ENCODE data around the gene CLCN4. TPM values are rescaled to one million over a fixed set of nuclear protein-coding genes. Genes with fewer than 3 reads are reported as not detected.

CLCN4 gene
- total RNA-seq, 3 donors from 2014 or later = 2.9 to 4.7 (median 3.7) TPM

DNA sequence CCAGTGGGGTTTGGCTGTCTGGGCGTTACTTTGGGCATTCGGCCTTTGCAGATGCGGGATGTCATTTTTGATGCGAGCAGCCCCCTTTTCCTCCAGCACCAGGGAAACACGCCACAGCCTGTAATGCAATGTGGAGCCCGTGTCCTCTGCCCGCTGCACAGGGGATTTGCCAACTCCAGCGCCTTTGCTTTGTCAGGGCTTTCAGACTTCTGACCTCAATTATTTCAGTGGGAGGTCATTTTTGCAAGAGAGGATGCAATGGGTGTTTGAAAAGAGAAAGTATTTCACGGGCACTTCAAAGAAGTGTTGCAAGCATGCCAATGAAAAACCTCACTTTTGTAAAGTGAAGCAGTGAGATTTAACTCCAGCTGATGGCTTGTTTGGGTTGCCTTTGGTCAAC, 11.5 kb downstream of the CLCN4 start:
- intact Hi-C loops (cut with DNase I; ENCODE audit: low total_unique reads) = no loop called here
- Histone ChIP-seq H3K4me3 (no peak overlapping the region), H3K27me3 (peaks cover 0 to 47% of the 10 kb centered on the region in 2 donors), H3K27ac (no peak overlapping the region), H3K36me3 (no peaks in the 10 kb centered on the region), H3K9me3 (no peaks in the 10 kb centered on the region), H3K4me1 (no peaks in the 10 kb centered on the region)
- DNase-seq (ENCODE audit: low spot score in 2 of 2) = no peak
- no peak for TF ChIP-seq POLR2AphosphoS5 (IDR thresholded peaks at IDR 0.05)
- no peak for TF ChIP-seq POLR2A (IDR thresholded peaks at IDR 0.05)
- TF ChIP-seq, protein P1, sequence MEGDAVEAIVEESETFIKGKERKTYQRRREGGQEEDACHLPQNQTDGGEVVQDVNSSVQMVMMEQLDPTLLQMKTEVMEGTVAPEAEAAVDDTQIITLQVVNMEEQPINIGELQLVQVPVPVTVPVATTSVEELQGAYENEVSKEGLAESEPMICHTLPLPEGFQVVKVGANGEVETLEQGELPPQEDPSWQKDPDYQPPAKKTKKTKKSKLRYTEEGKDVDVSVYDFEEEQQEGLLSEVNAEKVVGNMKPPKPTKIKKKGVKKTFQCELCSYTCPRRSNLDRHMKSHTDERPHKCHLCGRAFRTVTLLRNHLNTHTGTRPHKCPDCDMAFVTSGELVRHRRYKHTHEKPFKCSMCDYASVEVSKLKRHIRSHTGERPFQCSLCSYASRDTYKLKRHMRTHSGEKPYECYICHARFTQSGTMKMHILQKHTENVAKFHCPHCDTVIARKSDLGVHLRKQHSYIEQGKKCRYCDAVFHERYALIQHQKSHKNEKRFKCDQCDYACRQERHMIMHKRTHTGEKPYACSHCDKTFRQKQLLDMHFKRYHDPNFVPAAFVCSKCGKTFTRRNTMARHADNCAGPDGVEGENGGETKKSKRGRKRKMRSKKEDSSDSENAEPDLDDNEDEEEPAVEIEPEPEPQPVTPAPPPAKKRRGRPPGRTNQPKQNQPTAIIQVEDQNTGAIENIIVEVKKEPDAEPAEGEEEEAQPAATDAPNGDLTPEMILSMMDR (IDR thresholded peaks at IDR 0.05) = no peak

DNA sequence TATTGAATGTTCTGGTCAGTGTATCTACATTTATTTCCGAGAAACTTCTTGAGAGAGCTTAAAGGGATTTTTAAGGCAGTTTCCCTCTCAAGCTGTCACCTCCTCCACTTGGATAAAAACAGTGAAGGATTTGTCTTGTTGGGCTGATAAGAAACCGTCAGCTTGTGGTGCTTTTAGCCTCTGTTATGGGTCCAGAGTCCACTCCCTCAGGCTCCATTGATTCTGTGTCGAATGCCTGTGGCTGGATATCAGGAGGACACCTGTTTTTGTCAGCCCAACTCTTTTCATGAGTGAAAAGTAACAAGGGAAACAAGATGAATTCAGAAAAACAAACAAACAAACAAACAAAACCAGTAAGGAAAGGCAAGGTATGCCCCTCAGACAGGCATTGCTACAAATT, 12.4 kb downstream of the CLCN4 start:
- Histone ChIP-seq H3K27ac (no peak overlapping the region), H3K4me1 (peaks cover 0 to 4% of the 10 kb centered on the region in 2 donors), H3K4me3 (no peak overlapping the region), H3K9me3 (no peaks in the 10 kb centered on the region), H3K27me3 (peaks cover 0 to 48% of the 10 kb centered on the region in 2 donors), H3K36me3 (no peaks in the 10 kb centered on the region)
- TF ChIP-seq POLR2AphosphoS5 (IDR thresholded peaks at IDR 0.05) (no peak), POLR2A (IDR thresholded peaks at IDR 0.05) (no peak)
- TF ChIP-seq, protein P1 (IDR thresholded peaks at IDR 0.05) = no peak
- no peak for DNase-seq (ENCODE audit: low spot score in 2 of 2)
- intact Hi-C loops (cut with DNase I; ENCODE audit: low total_unique reads) = no loop called here

DNA sequence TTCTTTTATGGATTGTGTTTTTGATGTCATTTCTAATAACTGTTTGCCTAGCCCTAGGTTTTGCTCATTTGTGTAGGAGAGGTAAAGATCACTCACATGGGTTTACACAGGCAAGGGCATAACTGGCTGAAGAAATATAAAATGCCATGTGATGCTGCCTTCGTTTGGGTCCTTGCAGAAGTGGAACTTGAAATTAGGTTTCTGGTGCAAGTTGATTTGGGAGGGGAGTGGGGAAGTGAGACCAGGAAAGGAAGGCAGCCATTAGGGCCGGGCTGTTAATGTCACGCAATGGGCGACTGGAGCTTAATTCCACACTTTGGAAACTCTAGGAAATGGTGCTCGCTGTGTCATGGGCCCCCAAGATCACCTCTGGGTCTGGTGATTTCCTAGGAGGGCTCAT, 14.5 kb downstream of the CLCN4 start:
- no peak overlapping the region for H3K4me3 ChIP-seq
- H3K27ac ChIP-seq = no peak overlapping the region
- no peak for TF ChIP-seq POLR2AphosphoS5 (IDR thresholded peaks at IDR 0.05)
- no peaks in the 10 kb centered on the region for H3K36me3 ChIP-seq
- peaks cover 0 to 45% of the 10 kb centered on the region in 2 donors for H3K27me3 ChIP-seq
- DNase-seq (ENCODE audit: low spot score in 2 of 2) = no peak
- intact Hi-C loops (cut with DNase I; ENCODE audit: low total_unique reads) = no loop called here
- H3K9me3 ChIP-seq = no peaks in the 10 kb centered on the region
- H3K4me1 ChIP-seq = peaks cover 0 to 4% of the 10 kb centered on the region in 2 donors

DNA sequence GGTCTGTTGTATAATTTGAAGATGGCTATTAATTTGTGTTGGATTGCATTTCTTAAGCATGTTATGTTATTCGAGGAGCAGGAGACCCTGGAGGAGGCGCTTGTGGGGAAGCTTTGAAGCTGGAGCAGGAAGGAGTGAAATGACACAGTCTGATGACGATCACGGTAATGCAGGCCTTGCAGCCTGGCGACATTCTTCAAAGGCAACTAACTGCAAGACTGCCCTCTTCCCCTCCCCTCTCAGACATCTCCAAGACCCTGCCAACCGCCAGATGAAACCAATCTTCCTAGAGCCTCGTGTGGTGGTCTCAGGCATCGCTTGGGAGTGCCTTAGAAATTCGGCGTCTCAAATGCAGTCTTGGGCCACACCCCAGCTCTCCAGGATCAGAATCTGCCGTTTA, 16.1 kb downstream of the CLCN4 start:
- no peak for TF ChIP-seq POLR2A (IDR thresholded peaks at IDR 0.05)
- no peak for TF ChIP-seq POLR2AphosphoS5 (IDR thresholded peaks at IDR 0.05)
- TF ChIP-seq, protein P1 (IDR thresholded peaks at IDR 0.05) = no peak
- no peak for DNase-seq (ENCODE audit: low spot score in 2 of 2)
- Histone ChIP-seq H3K9me3 (no peaks in the 10 kb centered on the region), H3K27me3 (peaks cover 0 to 46% of the 10 kb centered on the region in 2 donors), H3K36me3 (no peaks in the 10 kb centered on the region), H3K27ac (peak overlapping the region; percentile 40 to 52), H3K4me1 (peaks cover 0 to 4% of the 10 kb centered on the region in 2 donors), H3K4me3 (no peak overlapping the region)
- intact Hi-C loops (cut with DNase I; ENCODE audit: low total_unique reads) = no loop called here

DNA sequence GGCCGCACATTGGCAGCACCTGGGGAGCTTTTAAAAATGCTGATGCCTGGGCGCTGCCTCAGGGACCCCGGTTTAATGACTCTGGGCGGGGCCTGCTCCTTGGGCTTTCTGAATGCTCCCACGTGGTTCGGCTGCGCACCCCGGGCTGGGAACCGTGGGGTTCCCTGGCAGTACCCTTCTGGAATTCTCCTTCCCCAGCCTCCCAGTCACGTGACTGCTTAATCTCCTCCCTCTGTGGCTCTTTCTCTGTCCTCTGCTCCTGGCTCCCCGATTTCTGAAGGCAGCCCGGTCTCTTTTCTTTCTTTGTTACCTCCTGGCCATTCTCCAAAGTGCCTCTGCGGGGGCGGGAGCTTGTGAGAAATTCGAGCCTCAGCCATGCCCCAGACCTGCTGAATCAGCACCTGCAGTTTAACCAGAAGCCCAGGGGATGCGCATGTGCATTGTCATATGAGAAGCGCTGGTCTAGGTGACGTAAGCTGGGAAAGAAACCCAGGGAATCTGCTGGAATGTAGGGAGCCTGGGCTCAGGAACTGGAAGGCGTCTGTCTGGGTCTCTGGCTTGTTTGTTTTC, 16.6 kb downstream of the CLCN4 start:
- intact Hi-C loops (cut with DNase I; ENCODE audit: low total_unique reads) = no loop called here
- H3K27me3 ChIP-seq = peaks cover 0 to 46% of the 10 kb centered on the region in 2 donors
- H3K4me1 ChIP-seq = peaks cover 0 to 4% of the 10 kb centered on the region in 2 donors
- peak overlapping the region in 1 of 3 donors; percentile 37 for H3K4me3 ChIP-seq
- peak; percentile 55 to 86 for DNase-seq (ENCODE audit: low spot score in 2 of 2)
- H3K27ac ChIP-seq = peak overlapping the region; percentile 40 to 52
- no peaks in the 10 kb centered on the region for H3K36me3 ChIP-seq
- TF ChIP-seq POLR2AphosphoS5 (IDR thresholded peaks at IDR 0.05) = peak in 1 of 3 donors; percentile 25
- no peak for TF ChIP-seq POLR2A (IDR thresholded peaks at IDR 0.05)
- H3K9me3 ChIP-seq = no peaks in the 10 kb centered on the region

DNA sequence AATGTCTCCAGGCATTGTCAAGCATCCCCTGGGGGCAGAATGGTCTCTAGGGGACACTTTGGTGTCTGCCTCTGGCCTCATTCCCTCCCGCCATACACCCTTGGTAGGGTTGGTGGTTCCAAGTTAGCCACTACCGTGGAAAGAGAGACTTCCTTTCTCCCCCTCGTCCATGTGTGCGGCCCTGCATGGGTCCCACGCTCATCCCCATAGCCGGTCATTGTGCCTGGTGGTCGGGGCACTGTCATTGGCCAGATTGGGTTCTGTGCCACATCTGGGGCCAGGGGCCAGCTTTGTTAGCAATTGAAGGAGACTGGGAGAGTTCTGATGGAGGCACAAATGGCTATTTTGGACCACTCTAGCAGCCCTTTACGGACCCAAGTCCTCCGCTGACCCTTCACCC, 17.3 kb downstream of the CLCN4 start:
- TF ChIP-seq POLR2AphosphoS5 (IDR thresholded peaks at IDR 0.05) = no peak
- Histone ChIP-seq H3K27ac (peak overlapping the region; percentile 40 to 52), H3K27me3 (peaks cover 0 to 48% of the 10 kb centered on the region in 2 donors), H3K4me1 (peaks cover 0 to 4% of the 10 kb centered on the region in 2 donors), H3K4me3 (peak overlapping the region in 1 of 3 donors; percentile 37), H3K36me3 (no peaks in the 10 kb centered on the region), H3K9me3 (no peaks in the 10 kb centered on the region)
- intact Hi-C loops (cut with DNase I; ENCODE audit: low total_unique reads) = no loop called here
- no peak for DNase-seq (ENCODE audit: low spot score in 2 of 2)

Data from breast epithelium (tissue), 4 donors.